ENCODE measurements around the gene CACNA2D4.
A peak's percentile ranks its signal among the peaks of the same experiment; 100 is the strongest.

DNA sequence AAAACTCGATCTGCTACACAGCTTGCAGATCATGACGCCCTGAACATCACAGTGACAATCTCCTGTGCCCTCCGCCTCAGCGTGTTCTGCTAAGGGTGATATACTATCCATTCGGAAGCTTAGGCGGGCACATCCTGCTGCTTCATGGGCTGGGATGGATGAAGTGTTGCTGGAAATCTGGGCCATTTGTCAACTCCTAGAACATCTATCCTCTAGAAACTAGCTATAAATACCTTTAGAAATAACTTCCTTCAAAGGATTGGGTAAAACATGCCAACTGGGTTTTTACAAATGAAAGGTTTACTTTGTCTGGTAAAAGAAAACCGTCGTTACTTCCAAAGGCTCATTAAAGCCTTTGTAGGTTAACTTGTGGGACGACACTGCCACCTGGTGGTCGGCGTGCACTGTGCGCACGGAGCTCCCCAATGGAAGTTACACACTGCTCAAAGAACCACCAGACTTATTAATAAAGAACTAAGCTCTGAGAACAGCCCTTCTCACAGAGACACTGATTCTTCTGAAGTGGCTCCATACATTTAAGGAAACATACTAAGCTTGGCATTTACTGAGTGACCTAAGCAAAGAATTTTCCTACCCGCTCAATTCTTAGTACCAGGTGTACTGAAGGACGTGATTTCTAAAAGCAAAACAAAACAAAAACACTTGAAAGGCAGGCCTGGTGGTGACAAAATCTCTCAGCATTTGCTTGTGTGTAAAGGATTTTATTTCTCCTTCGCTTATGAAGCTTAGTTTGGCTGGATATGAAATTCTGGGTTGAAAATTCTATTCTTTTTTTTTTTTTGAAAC is 21.6 kb upstream of the CACNA2D4 start:
- TF ChIP-seq, protein P1, sequence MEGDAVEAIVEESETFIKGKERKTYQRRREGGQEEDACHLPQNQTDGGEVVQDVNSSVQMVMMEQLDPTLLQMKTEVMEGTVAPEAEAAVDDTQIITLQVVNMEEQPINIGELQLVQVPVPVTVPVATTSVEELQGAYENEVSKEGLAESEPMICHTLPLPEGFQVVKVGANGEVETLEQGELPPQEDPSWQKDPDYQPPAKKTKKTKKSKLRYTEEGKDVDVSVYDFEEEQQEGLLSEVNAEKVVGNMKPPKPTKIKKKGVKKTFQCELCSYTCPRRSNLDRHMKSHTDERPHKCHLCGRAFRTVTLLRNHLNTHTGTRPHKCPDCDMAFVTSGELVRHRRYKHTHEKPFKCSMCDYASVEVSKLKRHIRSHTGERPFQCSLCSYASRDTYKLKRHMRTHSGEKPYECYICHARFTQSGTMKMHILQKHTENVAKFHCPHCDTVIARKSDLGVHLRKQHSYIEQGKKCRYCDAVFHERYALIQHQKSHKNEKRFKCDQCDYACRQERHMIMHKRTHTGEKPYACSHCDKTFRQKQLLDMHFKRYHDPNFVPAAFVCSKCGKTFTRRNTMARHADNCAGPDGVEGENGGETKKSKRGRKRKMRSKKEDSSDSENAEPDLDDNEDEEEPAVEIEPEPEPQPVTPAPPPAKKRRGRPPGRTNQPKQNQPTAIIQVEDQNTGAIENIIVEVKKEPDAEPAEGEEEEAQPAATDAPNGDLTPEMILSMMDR (conservative IDR thresholded peaks at IDR 0.05): peak; percentile 97
- TF ChIP-seq ZFX (IDR thresholded peaks at IDR 0.05): no peak
